Caco-2 (cell line): ENCODE data around the gene MAPKAP1. TPM values are rescaled to one million over a fixed set of nuclear protein-coding genes. Genes with fewer than 3 reads are reported as not detected.

Experiments used
- BruUV-seq: library from RNA; stranded (reverse); fragments of 400-500 nt; replicated peaks from 2 replicates; lab custom pipeline; 2021; lab: Mats Ljungman, UMichigan
- CTCF ChIA-PET: fragments of 300-600 bp; sonication (Branson Sonifier 250); formaldehyde crosslinking; loops from one replicate; lab custom pipeline; 2022; ENCODE audit warnings: antibody characterized with exemption; lab: Charles Lee
- POLR2A ChIA-PET: fragments of 300-600 bp; sonication (Branson Sonifier 250); formaldehyde crosslinking; loops from one replicate; lab custom pipeline; 2022; ENCODE audit warnings: antibody characterized with exemption; lab: Charles Lee
- DNase-seq, 2 experiments: peaks; one replicate each; pipeline versions ENCODE4 v3.0.0 to v3.0.0-alpha.2; 2020 to 2022
- H3K27me3 ChIP-seq: replicated peaks from 2 replicates; pipeline ENCODE4 v1.6.0; 2011; ENCODE audit warnings: low read length; ENCODE audit not compliant: control insufficient read depth, insufficient read depth
- H3K36me3 ChIP-seq: 2 replicates; pipeline ENCODE4 v1.5.1; 2011; ENCODE audit warnings: low read length; ENCODE audit not compliant: control insufficient read depth, insufficient read depth
- H3K4me1 ChIP-seq: fragments of 250-450 bp; sonication (Bioruptor Pico); 2 replicates; pipeline ENCODE4 v1.5.1; 2020; ENCODE audit warnings: mild to moderate bottlenecking
- H3K4me3 ChIP-seq: 2 replicates; pipeline ENCODE4 v1.5.1; 2011; ENCODE audit warnings: low read depth, mild to moderate bottlenecking, control low read depth, low read length
- H3K9me3 ChIP-seq: fragments of 250-450 bp; sonication (Bioruptor Pico); 2 replicates; pipeline ENCODE4 v1.5.1; 2020; ENCODE audit warnings: mild to moderate bottlenecking, moderate library complexity
- H3K27ac Mint-ChIP-seq: one replicate; pipeline ENCODE4 v1.8.0; 2022; ENCODE audit warnings: mixed read lengths; ENCODE audit not compliant: unreplicated experiment
- H3K27me3 Mint-ChIP-seq: one replicate; pipeline ENCODE4 v1.8.0; 2022; ENCODE audit warnings: mixed read lengths; ENCODE audit not compliant: insufficient read depth, unreplicated experiment
- H3K36me3 Mint-ChIP-seq: one replicate; pipeline ENCODE4 v1.8.0; 2022; ENCODE audit warnings: mild to moderate bottlenecking, mixed read lengths; ENCODE audit not compliant: insufficient read depth, unreplicated experiment
- H3K4me1 Mint-ChIP-seq: one replicate; pipeline ENCODE4 v1.8.0; 2022; ENCODE audit warnings: low read depth, mixed read lengths; ENCODE audit not compliant: unreplicated experiment
- H3K4me3 Mint-ChIP-seq: one replicate; pipeline ENCODE4 v1.8.0; 2022; ENCODE audit warnings: mild to moderate bottlenecking, moderate library complexity, mixed read lengths; ENCODE audit not compliant: unreplicated experiment
- H3K9me3 Mint-ChIP-seq: one replicate; pipeline ENCODE4 v1.8.0; 2022; ENCODE audit warnings: mixed read lengths; ENCODE audit not compliant: unreplicated experiment
- intact Hi-C: fragments of 100-400 bp; cut with micrococcal nuclease; formaldehyde crosslinking; loops from one replicate; pipeline ENCODE4 v1.10.0; 2022; ENCODE audit not compliant: unreplicated experiment
- total RNA-seq: library from RNA; stranded (reverse); gene quantifications from 2 replicates; pipeline ENCODE4 v1.2.3, GENCODE V29; 2022
- TF ChIP-seq, protein P1 (sequence below), 2 experiments: fragments of 200-600 bp in 1 of 2; IDR thresholded peaks; 1 replicate in 1 of 2; 2 replicates in 1 of 2; pipeline versions ENCODE4 v1.5.1 to v1.8.0; 2011 to 2022; ENCODE audit warnings: antibody characterized with exemption in 1 of 2, control low read depth in 1 of 2, inconsistent platforms in 1 of 2, low read depth in 1 of 2, low read length in 1 of 2, mild to moderate bottlenecking in 1 of 2, moderate library complexity in 1 of 2; ENCODE audit not compliant: insufficient read depth in 1 of 2, severe bottlenecking in 1 of 2, unreplicated experiment in 1 of 2

The MAPKAP1 gene
- total RNA-seq, 1 experiment from 2014 or later = 70.0 TPM

DNA sequence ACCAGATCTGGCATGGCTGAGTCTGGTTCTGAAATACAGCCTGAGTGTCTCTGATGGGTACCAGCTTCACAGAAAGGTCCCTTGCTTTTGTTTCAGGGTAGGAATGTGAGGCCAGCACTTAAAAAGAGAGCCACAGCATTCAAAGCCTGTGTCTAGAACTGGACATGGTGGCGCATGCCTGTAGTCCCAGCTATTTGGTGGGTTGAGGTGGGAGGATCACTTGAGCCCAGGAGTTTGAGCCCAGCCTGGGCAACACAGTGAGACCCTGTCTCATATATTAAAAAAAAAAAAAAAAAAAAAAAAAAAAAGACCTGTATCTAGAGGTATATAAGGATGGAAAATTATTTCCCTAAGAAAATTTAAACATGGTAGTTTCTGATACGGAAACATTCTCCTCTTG lies 243.1 kb downstream of the MAPKAP1 start:
- ChIA-PET POLR2A (no interaction called here), CTCF (no interaction called here)
- Histone ChIP-seq H3K36me3 (no peaks in the 10 kb centered on the region), H3K9me3 (no peaks in the 10 kb centered on the region; the same call in none of the 2 replicates), H3K27me3 (no peaks in the 10 kb centered on the region), H3K4me1 (peaks cover 20% of the 10 kb centered on the region), H3K4me3 (no peak overlapping the region)
- Mint-ChIP-seq H3K27ac (no peak overlapping the region), H3K27me3 (no peaks in the 10 kb centered on the region), H3K4me3 (no peak overlapping the region), H3K4me1 (peaks cover 7% of the 10 kb centered on the region), H3K9me3 (no peaks in the 10 kb centered on the region), H3K36me3 (peaks cover 10% of the 10 kb centered on the region)
- intact Hi-C loops = no loop called here
- TF ChIP-seq, protein P1, sequence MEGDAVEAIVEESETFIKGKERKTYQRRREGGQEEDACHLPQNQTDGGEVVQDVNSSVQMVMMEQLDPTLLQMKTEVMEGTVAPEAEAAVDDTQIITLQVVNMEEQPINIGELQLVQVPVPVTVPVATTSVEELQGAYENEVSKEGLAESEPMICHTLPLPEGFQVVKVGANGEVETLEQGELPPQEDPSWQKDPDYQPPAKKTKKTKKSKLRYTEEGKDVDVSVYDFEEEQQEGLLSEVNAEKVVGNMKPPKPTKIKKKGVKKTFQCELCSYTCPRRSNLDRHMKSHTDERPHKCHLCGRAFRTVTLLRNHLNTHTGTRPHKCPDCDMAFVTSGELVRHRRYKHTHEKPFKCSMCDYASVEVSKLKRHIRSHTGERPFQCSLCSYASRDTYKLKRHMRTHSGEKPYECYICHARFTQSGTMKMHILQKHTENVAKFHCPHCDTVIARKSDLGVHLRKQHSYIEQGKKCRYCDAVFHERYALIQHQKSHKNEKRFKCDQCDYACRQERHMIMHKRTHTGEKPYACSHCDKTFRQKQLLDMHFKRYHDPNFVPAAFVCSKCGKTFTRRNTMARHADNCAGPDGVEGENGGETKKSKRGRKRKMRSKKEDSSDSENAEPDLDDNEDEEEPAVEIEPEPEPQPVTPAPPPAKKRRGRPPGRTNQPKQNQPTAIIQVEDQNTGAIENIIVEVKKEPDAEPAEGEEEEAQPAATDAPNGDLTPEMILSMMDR (IDR thresholded peaks at IDR 0.05; ENCODE audit: insufficient read depth in 1 of 2, low read depth in 1 of 2, low read length in 1 of 2, severe bottlenecking in 1 of 2, unreplicated experiment in 1 of 2) = no peak
- no peak for DNase-seq
- no TSS peak for BruUV-seq

DNA sequence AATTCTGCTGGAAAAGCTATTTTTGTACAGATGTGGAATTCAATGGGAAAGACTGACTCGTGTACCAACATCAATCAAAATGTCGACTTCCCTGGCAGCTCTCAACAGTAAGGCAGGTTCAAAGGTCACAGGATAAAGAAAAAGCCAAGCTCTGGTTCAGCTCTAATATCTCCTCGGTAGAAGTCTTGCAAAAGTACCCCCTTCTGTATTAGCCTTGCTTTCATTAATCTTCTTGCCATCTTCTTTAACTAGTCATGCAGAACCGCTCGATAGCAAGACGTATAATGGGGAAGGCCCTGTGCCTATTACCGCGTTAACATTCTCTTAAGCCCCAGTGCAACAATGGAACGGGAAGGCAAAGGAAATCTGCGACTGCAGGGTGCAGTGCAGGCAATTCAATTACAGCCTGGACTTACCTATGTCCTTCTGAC lies 244.1 kb downstream of the MAPKAP1 start:
- ChIA-PET CTCF (no interaction called here), POLR2A (no interaction called here)
- Mint-ChIP-seq H3K27ac (no peak overlapping the region), H3K9me3 (peaks cover 4% of the 10 kb centered on the region), H3K36me3 (peaks cover 16% of the 10 kb centered on the region), H3K4me3 (no peak overlapping the region), H3K27me3 (no peaks in the 10 kb centered on the region), H3K4me1 (peaks cover 7% of the 10 kb centered on the region)
- Histone ChIP-seq H3K27me3 (no peaks in the 10 kb centered on the region), H3K4me3 (no peak overlapping the region), H3K4me1 (peaks cover 20% of the 10 kb centered on the region), H3K36me3 (no peaks in the 10 kb centered on the region), H3K9me3 (peaks cover under 1% of the 10 kb centered on the region)
- intact Hi-C loops = no loop called here
- BruUV-seq = no TSS peak
- peak in 1 of 2 experiments; percentile 12 for DNase-seq
- TF ChIP-seq, protein P1 (IDR thresholded peaks at IDR 0.05; ENCODE audit: insufficient read depth in 1 of 2, low read depth in 1 of 2, low read length in 1 of 2, severe bottlenecking in 1 of 2, unreplicated experiment in 1 of 2) = no peak

DNA sequence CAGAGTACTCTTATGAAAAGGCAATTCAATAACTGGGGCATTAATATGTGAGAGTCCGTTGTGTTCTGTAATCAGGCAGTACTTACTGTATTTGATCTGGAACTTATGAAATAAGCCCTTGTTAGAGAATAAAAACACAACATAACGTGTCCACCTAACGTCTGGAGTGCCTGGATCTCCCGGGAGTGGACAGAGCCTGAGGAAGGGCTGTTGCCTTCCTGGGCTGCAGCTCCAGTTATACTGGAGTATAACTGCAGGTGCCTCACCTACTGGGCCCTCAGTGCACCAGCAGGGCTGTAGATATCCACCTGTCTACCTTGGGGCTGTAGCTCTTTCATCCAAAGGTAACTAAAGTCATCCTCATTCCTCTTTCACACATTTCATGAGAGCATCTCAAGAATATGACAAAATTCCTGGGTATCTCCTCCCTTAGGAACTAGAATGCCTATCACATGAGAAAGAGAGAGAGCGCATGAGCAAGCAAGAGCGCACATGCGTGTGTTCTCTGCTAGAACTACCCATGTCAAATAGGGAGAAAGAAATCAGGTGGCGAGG lies 245.3 kb downstream of the MAPKAP1 start:
- DNase-seq = no peak
- Mint-ChIP-seq H3K27me3 (no peaks in the 10 kb centered on the region), H3K4me1 (peaks cover 7% of the 10 kb centered on the region), H3K4me3 (no peak overlapping the region), H3K36me3 (peaks cover 25% of the 10 kb centered on the region), H3K27ac (no peak overlapping the region), H3K9me3 (peaks cover 15% of the 10 kb centered on the region)
- Histone ChIP-seq H3K4me1 (peaks cover 20% of the 10 kb centered on the region), H3K9me3 (peaks cover 8% of the 10 kb centered on the region), H3K36me3 (no peaks in the 10 kb centered on the region), H3K4me3 (no peak overlapping the region), H3K27me3 (no peaks in the 10 kb centered on the region)
- POLR2A ChIA-PET = no interaction called here
- BruUV-seq = no TSS peak
- CTCF ChIA-PET = no interaction called here
- TF ChIP-seq, protein P1 (IDR thresholded peaks at IDR 0.05; ENCODE audit: insufficient read depth in 1 of 2, low read depth in 1 of 2, low read length in 1 of 2, severe bottlenecking in 1 of 2, unreplicated experiment in 1 of 2) = no peak
- intact Hi-C loops = no loop called here
